Nephron progenitor cell (in vitro differentiated cells): ENCODE data around the gene OR5B12.
"Not testable (repeated sequence)": the region's sequence is repeated elsewhere in the genome, so short reads cannot be mapped to it uniquely, and the experiment has no call there.

Source experiments
- DNase-seq: peaks from one replicate; pipeline ENCODE4 v3.0.0; 2021
- H3K27ac Mint-ChIP-seq: 2 replicates; pipeline ENCODE4 v1.8.0; 2021; ENCODE audit warnings: mild to moderate bottlenecking, moderate library complexity, mixed read lengths
- H3K27me3 Mint-ChIP-seq: 2 replicates; pipeline ENCODE4 v1.8.0; 2021; ENCODE audit warnings: mild to moderate bottlenecking, low read depth, mixed read lengths; ENCODE audit not compliant: poor library complexity
- H3K36me3 Mint-ChIP-seq: 2 replicates; pipeline ENCODE4 v1.8.0; 2021; ENCODE audit warnings: low read depth, mixed read lengths
- H3K4me1 Mint-ChIP-seq: 2 replicates; pipeline ENCODE4 v1.8.0; 2021; ENCODE audit warnings: mixed read lengths
- H3K4me3 Mint-ChIP-seq: 2 replicates; pipeline ENCODE4 v1.8.0; 2021; ENCODE audit warnings: mild to moderate bottlenecking, moderate library complexity, mixed read lengths
- H3K9me3 Mint-ChIP-seq: 2 replicates; pipeline ENCODE4 v1.8.0; 2021; ENCODE audit warnings: mild to moderate bottlenecking, moderate library complexity, mixed read lengths
- TF ChIP-seq, protein P1 (sequence below): fragments of 200-600 bp; sonication (generic); IDR thresholded peaks from 2 replicates; pipeline ENCODE4 v1.5.0; 2021; ENCODE audit warnings: antibody characterized with exemption

Gene OR5B12

DNA sequence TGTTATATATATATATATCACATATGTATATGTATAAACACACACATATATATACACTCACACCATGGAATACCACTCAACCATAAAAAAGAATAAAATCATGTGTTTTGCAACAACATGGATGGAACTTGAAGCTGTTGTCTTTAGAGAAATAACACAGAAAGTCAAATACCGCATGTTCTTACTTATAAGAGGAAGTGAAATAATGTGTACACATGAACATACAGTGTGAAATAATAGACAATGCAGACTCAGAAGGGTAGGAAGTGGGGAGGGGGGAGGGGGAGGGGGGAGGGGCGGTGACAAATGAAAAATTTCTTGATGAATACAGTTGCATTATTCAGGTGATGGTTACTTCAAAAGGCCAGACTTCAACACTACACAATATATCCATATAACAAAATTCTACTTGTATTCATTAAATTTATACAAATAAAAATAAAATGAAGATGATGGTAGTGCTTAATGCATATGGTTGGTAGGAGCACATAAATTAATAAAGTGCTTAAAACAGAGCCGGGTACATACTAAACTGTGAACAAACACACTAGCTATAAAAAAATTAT, 8.3 kb downstream of the OR5B12 start:
- Mint-ChIP-seq H3K4me3 (no peak overlapping the region), H3K36me3 (no peaks in the 10 kb centered on the region), H3K27ac (no peak overlapping the region), H3K9me3 (peaks cover 4% of the 10 kb centered on the region), H3K27me3 (no peaks in the 10 kb centered on the region), H3K4me1 (no peaks in the 10 kb centered on the region)
- TF ChIP-seq, protein P1, sequence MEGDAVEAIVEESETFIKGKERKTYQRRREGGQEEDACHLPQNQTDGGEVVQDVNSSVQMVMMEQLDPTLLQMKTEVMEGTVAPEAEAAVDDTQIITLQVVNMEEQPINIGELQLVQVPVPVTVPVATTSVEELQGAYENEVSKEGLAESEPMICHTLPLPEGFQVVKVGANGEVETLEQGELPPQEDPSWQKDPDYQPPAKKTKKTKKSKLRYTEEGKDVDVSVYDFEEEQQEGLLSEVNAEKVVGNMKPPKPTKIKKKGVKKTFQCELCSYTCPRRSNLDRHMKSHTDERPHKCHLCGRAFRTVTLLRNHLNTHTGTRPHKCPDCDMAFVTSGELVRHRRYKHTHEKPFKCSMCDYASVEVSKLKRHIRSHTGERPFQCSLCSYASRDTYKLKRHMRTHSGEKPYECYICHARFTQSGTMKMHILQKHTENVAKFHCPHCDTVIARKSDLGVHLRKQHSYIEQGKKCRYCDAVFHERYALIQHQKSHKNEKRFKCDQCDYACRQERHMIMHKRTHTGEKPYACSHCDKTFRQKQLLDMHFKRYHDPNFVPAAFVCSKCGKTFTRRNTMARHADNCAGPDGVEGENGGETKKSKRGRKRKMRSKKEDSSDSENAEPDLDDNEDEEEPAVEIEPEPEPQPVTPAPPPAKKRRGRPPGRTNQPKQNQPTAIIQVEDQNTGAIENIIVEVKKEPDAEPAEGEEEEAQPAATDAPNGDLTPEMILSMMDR, result no peak
- DNase-seq, result no peak

DNA sequence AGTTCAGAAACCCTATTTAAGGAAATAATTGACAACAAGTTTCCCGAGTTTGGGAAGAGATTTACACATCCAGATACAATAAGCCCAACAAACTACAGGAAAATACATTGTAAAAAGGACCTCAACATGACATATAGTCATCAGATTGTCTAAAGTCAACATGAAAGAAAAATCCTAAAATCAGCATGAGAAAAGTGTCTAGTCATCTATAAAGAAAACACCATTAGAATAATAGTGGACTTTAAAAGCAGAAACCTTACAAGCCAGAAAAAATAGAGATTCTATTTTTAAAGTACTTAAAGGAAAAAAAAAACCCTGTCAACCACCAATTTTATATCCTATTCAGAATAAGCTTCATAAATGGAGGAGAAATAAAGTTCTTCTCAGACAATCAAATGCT, 12.8 kb downstream of the OR5B12 start:
- Mint-ChIP-seq H3K27me3 (no peaks in the 10 kb centered on the region), H3K36me3 (no peaks in the 10 kb centered on the region), H3K27ac (no peak overlapping the region), H3K4me1 (no peaks in the 10 kb centered on the region), H3K4me3 (no peak overlapping the region), H3K9me3 (no peaks in the 10 kb centered on the region)
- TF ChIP-seq, protein P1, result no peak
- no peak for DNase-seq

DNA sequence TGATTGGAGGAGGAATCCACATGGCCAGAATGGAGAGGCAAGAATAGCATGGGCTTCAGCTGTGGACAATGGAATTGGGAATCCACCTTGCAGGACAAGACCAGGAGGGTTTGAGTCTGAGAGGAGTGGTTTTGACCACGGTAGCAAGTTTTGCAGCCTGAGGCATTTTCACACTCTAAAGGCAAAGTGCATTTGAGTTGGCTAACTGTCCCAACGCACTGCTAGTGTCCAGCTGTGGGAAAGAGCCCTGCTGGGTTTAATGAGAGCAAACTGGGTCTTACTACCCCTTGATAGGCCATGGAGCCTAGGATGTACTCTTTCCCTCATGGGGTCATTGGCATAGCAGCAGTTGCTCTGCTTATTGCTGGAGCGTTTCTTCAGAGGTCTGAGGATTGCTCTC, 14.0 kb downstream of the OR5B12 start, which contains the start of gene OR5B2:
Gene OR5B2, minus strand, starts transcription at position 101 of the 400 bp plus-strand sequence. CDS start 4,860 bp downstream, outside the sequence.
- TF ChIP-seq, protein P1, result no peak
- no peak within 1 kb of the TSS for H3K4me3 Mint-ChIP-seq
- H3K4me1 Mint-ChIP-seq, result no peaks in the 10 kb centered on the region

DNA sequence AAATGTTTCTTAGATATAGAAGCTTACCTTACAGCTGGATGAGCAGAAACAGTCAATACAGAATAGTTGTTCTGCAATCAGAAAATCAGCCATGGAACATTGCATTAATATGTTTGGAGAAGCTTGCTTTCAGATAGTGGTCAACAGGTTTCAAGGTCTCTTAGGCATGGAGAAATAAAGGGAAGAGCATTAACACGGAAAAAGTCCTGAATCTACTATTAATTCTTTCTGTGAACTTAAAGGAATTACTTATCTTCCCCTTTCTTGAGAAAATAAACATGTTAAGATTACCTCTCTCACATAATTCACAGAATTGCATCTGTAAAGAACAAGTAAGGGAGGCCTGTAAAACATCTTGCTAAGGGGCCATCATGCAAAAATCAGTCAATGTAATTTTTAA, 35.3 kb downstream of the OR5B12 start, which contains the start of gene OR5B3:
Gene OR5B3, minus strand, starts transcription at position 101 of the 400 bp plus-strand sequence. CDS start 3,465 bp downstream, outside the sequence.
- DNase-seq, result no peak
- TF ChIP-seq, protein P1, result no peak
- Mint-ChIP-seq H3K27me3 (no peaks in the 10 kb centered on the region), H3K4me3 (no peak within 1 kb of the TSS), H3K4me1 (no peaks in the 10 kb centered on the region), H3K9me3 (peaks cover 29% of the 10 kb centered on the region), H3K36me3 (no peaks in the 10 kb centered on the region), H3K27ac (no peak within 1 kb of the TSS)

More for the DNA sequence above, 14.0 kb downstream of the OR5B12 start, which contains the start of gene OR5B2:
- Mint-ChIP-seq H3K36me3 (no peaks in the 10 kb centered on the region), H3K9me3 (no peaks in the 10 kb centered on the region), H3K27me3 (no peaks in the 10 kb centered on the region), H3K27ac (no peak within 1 kb of the TSS)
- no peak for DNase-seq

DNA sequence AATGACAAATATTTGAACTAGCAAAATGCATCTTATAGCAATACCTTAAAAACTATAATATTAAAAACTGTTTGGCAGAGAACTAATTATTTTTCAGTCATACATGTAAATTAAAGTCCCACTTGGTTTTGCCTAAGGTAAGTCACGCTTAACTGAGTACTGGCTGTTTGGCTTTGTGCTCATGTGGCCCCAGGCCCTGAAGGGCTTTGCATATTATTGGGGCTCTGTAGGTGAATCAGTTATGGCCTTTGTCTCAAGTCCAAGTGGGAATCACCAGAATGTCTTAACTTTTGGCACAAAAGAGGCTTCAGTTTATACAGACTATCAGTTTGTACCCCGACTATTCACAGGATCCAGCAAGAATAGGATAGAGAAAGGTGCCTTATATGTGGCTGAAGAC, 42.4 kb downstream of the OR5B12 start:
- DNase-seq, H3K27ac Mint-ChIP-seq, H3K4me1 Mint-ChIP-seq, H3K36me3 Mint-ChIP-seq, H3K9me3 Mint-ChIP-seq, H3K4me3 Mint-ChIP-seq, H3K27me3 Mint-ChIP-seq: not testable (repeated sequence)

DNA sequence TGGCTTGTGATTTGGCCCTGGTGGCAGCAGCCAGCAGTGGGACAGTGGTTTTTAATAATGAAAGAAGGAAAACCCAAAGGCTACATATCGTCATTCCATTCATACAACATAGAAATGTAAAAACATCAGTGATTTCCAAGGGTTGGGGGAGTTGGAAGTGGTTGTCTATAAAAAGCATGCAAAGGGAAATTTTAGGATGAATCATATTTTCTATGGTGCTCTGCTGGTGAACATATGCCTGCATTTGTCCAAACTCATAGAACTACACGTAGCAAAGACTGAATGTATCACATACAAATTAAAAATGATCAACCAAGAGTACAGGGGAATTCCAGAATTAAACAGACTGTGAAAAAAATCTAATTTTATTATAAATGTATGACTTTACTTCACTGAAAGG, 46.5 kb downstream of the OR5B12 start:
- H3K9me3 Mint-ChIP-seq, result peaks cover 13% of the 10 kb centered on the region

More for the DNA sequence above, 46.5 kb downstream of the OR5B12 start:
- Mint-ChIP-seq H3K4me1 (no peaks in the 10 kb centered on the region), H3K4me3 (no peak overlapping the region), H3K27ac (no peak overlapping the region), H3K27me3 (peaks cover 4% of the 10 kb centered on the region), H3K36me3 (no peaks in the 10 kb centered on the region)
- DNase-seq, result no peak
- TF ChIP-seq, protein P1, result no peak
